Stimulated activated CD8-positive, alpha-beta memory T cell treated with anti-CD3 and anti-CD28 coated beads, Interleukin-7, amount 100 ng/mL, for 1 hour (primary cell): Measurements from ENCODE around the gene AP5Z1.

Experiments
- DNase-seq, 2 donors: peaks; one replicate each; pipeline ENCODE4 v3.0.0-alpha.2; 2020; ENCODE audit warnings: low read depth in 2 of 2

Gene AP5Z1

GRCh38 chr7:4838626-4839334, 63.4 kb downstream of the AP5Z1 start:
- no peak for DNase-seq

- no peak for DNase-seq
These were observed 64.7 kb downstream of the AP5Z1 start for GRCh38 chr7:4840079-4840501.
